Measurements from ENCODE around the gene CSAD. TPM values are rescaled to one million over a fixed set of nuclear protein-coding genes. Genes with fewer than 3 reads are reported as not detected.
A peak's percentile ranks its signal among the peaks of the same experiment; 100 is the strongest.

Gene CSAD
- total RNA-seq, 1 donor from 2014 or later, result 10.4 TPM

- H3K4me3 ChIP-seq (ENCODE audit: low read depth, low read length), result no peak overlapping the region
- no peak for TF ChIP-seq CTCF (conservative IDR thresholded peaks at IDR 0.05; ENCODE audit: low read depth, low read length)
- DNase-seq (ENCODE audit: low read depth), result no peak
These were observed 17.9 kb upstream of the CSAD start for GRCh38 chr12:53198486-53199110.

- TF ChIP-seq CTCF (conservative IDR thresholded peaks at IDR 0.05; ENCODE audit: low read depth, low read length), result no peak
- H3K4me3 ChIP-seq (ENCODE audit: low read depth, low read length), result peak overlapping the region; percentile 48
- no peak for DNase-seq (ENCODE audit: low read depth)
These were observed 16.4 kb upstream of the CSAD start for GRCh38 chr12:53197011-53197640.

GRCh38 chr12:53196486-53196885 lies 15.8 kb upstream of the CSAD start:
- no peak for DNase-seq (ENCODE audit: low read depth)
- no peak overlapping the region for H3K4me3 ChIP-seq (ENCODE audit: low read depth, low read length)
- no peak for TF ChIP-seq CTCF (conservative IDR thresholded peaks at IDR 0.05; ENCODE audit: low read depth, low read length)

GRCh38 chr12:53195516-53196420 lies 15.0 kb upstream of the CSAD start:
- no peak for DNase-seq (ENCODE audit: low read depth)
- no peak for TF ChIP-seq CTCF (conservative IDR thresholded peaks at IDR 0.05; ENCODE audit: low read depth, low read length)
- no peak overlapping the region for H3K4me3 ChIP-seq (ENCODE audit: low read depth, low read length)

- no peak overlapping the region for H3K4me3 ChIP-seq (ENCODE audit: low read depth, low read length)
- DNase-seq (ENCODE audit: low read depth), result no peak
- no peak for TF ChIP-seq CTCF (conservative IDR thresholded peaks at IDR 0.05; ENCODE audit: low read depth, low read length)
These were observed 14.2 kb upstream of the CSAD start for GRCh38 chr12:53194973-53195372.

GRCh38 chr12:53193985-53194716 lies 13.4 kb upstream of the CSAD start:
- no peak overlapping the region for H3K4me3 ChIP-seq (ENCODE audit: low read depth, low read length)
- no peak for DNase-seq (ENCODE audit: low read depth)
- no peak for TF ChIP-seq CTCF (conservative IDR thresholded peaks at IDR 0.05; ENCODE audit: low read depth, low read length)

Measured in epithelial cell of proximal tubule (primary cell).